ENCODE data around the gene MRPS18A. TPM values are rescaled to one million over a fixed set of nuclear protein-coding genes. Genes with fewer than 3 reads are reported as not detected.

MRPS18A gene
- total and polyA plus RNA-seq, 9 of the 15 experiments (the other 6 are each of a cell fraction or from before 2014, with no cell fraction given): 87.5 to 243 (median 125) TPM

DNA sequence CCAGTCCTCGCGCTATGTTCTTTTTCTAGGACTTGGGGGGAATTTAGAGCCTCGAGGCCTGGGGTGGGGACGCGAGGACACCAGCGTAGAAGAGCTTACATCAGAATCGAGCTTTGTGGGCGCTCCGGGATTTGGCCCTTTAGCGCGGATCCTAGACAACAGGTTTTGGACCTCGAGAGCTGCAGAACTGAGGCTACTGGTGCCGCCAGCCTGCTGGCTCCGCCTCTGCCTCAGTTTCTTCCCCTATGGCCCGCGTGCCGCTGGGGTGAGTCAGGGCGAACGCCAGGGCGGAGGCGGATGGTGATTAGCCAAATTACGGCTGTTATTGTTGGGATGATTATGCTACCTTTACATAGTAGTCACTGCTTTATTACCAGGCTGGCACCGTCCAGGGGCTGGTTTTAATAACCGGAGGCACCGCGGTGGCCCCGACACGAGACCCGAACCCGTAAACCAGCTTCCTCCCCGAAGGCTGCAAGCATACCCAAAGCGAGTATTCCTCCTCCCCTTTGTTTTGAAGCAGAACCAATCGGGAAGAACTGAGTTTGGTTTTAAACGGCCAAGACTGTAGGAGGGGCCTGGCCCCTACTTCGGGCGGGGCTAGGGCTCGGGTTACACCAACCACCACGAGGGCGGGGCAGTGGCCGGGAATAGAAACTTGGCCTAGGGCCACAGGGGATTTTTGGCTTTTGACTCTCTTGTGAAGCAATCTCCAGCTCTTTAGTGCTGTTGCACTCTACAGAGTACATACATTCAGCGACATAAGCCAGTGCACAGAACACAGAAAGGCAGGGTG is 57.9 kb downstream of the MRPS18A start (continued):
- TF ChIP-seq NONO (IDR thresholded peaks at IDR 0.05; ENCODE audit: low read depth in 2 of 2, low read length in 1 of 2) (no peak; a peak in 1 of 4 replicates), PTRF (tag; IDR thresholded peaks at IDR 0.05) (no peak), CBFA2T3 (IDR thresholded peaks at IDR 0.05) (no peak; the same call in 1 of the 2 replicates), SREBF2 (CRISPR knock-in tag; IDR thresholded peaks at IDR 0.05) (peak; percentile 74; the same call in 1 of the 2 replicates), MTA3 (IDR thresholded peaks at IDR 0.05; ENCODE audit: borderline replicate concordance) (peak; percentile 98), E4F1 (CRISPR knock-in tag; IDR thresholded peaks at IDR 0.05; ENCODE audit: borderline replicate concordance) (peak; percentile 50; the same call in 1 of the 2 replicates), RBM25 (IDR thresholded peaks at IDR 0.05; ENCODE audit: low read depth, low read length, severe bottlenecking) (no peak), TAF9B (IDR thresholded peaks at IDR 0.05; ENCODE audit: partially characterized antibody) (no peak), TGIF2 (CRISPR knock-in tag; IDR thresholded peaks at IDR 0.05) (no peak), YY1 (IDR thresholded peaks at IDR 0.05; ENCODE audit: borderline replicate concordance in 1 of 3, control insufficient read depth in 1 of 3, extremely low read depth in 1 of 3, insufficient read depth in 3 of 3, insufficient read length in 1 of 3, insufficient replicate concordance in 2 of 3, low read depth in 1 of 3, low read length in 2 of 3) (peak in 1 of 3 experiments; percentile 30), TCF3 (CRISPR knock-in tag; IDR thresholded peaks at IDR 0.05) (peak; percentile 50), TAF7 (tag; IDR thresholded peaks at IDR 0.05) (peak; percentile 80; the same call in 1 of the 2 replicates), POLR2H (tag; IDR thresholded peaks at IDR 0.05; ENCODE audit: low read depth) (no peak), PHB (CRISPR knock-in tag; IDR thresholded peaks at IDR 0.05) (peak; percentile 94; the same call in 1 of the 2 replicates), ZNF280A (IDR thresholded peaks at IDR 0.05; ENCODE audit: low read depth, partially characterized antibody) (no peak), ELF1 (tag; IDR thresholded peaks at IDR 0.05) (no peak; the same call in 1 of the 2 replicates), FUS (optimal IDR thresholded peaks at IDR 0.05; ENCODE audit: low read depth, low read length) (no peak)
- TF ChIP-seq, protein P1, sequence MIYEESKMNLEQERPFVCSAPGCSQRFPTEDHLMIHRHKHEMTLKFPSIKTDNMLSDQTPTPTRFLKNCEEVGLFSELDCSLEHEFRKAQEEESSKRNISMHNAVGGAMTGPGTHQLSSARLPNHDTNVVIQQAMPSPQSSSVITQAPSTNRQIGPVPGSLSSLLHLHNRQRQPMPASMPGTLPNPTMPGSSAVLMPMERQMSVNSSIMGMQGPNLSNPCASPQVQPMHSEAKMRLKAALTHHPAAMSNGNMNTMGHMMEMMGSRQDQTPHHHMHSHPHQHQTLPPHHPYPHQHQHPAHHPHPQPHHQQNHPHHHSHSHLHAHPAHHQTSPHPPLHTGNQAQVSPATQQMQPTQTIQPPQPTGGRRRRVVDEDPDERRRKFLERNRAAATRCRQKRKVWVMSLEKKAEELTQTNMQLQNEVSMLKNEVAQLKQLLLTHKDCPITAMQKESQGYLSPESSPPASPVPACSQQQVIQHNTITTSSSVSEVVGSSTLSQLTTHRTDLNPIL (CRISPR knock-in tag; IDR thresholded peaks at IDR 0.05): peak; percentile 75; the same call in 1 of the 2 replicates
- TF ChIP-seq, protein P2, sequence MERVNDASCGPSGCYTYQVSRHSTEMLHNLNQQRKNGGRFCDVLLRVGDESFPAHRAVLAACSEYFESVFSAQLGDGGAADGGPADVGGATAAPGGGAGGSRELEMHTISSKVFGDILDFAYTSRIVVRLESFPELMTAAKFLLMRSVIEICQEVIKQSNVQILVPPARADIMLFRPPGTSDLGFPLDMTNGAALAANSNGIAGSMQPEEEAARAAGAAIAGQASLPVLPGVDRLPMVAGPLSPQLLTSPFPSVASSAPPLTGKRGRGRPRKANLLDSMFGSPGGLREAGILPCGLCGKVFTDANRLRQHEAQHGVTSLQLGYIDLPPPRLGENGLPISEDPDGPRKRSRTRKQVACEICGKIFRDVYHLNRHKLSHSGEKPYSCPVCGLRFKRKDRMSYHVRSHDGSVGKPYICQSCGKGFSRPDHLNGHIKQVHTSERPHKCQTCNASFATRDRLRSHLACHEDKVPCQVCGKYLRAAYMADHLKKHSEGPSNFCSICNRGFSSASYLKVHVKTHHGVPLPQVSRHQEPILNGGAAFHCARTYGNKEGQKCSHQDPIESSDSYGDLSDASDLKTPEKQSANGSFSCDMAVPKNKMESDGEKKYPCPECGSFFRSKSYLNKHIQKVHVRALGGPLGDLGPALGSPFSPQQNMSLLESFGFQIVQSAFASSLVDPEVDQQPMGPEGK (CRISPR knock-in tag; IDR thresholded peaks at IDR 0.05; ENCODE audit: borderline replicate concordance): 0 out of 2 replicates have a peak, but pooled peaks have one; percentile 37
